Bladder microvascular endothelial cell (primary cell): ENCODE data around the gene SLIT1. TPM values are rescaled to one million over a fixed set of nuclear protein-coding genes. Genes with fewer than 3 reads are reported as not detected.

Experiments
- total RNA-seq: library from RNA; depleted of rRNA; stranded (reverse); fragments of >200 nt; gene quantifications from 2 replicates; pipeline ENCODE4 v1.2.3, GENCODE V29; 2014

Gene SLIT1
- 0.06 TPM in 1 of 2 replicates, not detected in the other for total RNA-seq

DNA sequence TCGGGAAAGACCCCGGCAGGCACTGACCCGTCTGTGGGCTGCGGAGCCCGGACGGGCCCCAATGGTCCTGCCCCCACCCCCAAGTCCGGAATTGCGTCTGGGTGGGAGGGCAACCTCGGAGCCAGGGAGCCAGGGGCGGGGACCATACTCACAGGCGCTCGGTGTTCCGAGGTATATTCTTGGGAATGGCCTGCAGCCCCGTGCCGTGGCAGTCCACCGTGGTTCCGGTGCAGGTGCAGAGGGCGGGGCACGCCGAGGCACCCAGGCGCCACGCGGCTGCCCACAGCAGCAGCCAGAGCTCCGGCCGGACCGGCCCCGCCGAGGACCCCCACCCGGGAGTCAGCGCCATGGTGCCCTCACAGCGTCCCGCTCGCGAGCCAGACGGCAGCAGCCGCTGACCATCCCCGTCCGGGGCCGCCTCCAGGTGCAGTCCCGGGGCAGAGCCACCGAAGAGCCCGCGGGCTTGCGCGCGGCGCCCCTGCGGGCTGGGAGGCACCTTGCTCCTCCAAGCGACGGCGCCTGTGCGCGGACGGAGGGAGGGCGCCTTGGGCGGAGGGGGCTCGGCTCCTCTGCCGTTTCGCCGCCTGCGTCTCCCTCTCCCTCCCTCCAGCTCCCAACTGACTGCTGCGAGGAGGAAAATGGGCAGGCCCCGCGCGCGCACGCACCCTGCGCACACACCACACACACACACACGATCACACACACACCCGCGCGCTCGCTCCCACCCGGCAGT lies at the start of gene SLIT1:
SLIT1 (minus strand) TSS at position 634 of the 733 bp plus-strand sequence; CDS start at position 349, 285 bp downstream.

Other genes with a start within 250 kb of the SLIT1 start
- 11.2 and 11.6 TPM in 2 replicates for gene ARHGAP19, start 106.7 kb upstream of the SLIT1 start, total RNA-seq
- 2.6 and 3.1 TPM in 2 replicates for gene FRAT1, start 133.3 kb upstream of the SLIT1 start, total RNA-seq
- 8.2 and 9.4 TPM in 2 replicates for gene FRAT2, start 148.8 kb upstream of the SLIT1 start, total RNA-seq
- 8.4 and 19.6 TPM in 2 replicates for gene RRP12, start 215.4 kb upstream of the SLIT1 start, total RNA-seq
- 186 and 221 TPM in 2 replicates for gene PGAM1, start 240.2 kb upstream of the SLIT1 start, total RNA-seq